Activated B cell treated with CpG ODN at 0.5 μM for 24 hours (primary cell): ENCODE measurements around the gene SHISA6. TPM values are rescaled to one million over a fixed set of nuclear protein-coding genes. Genes with fewer than 3 reads are reported as not detected.

Experiments
- ATAC-seq: fragments of 200-7000 bp; cut with Tn5 transposase; one replicate; pipeline ENCODE4 v1.10.0; 2021; ENCODE audit warnings: low read depth, mild to moderate bottlenecking, moderate library complexity
- CTCF ChIA-PET: fragments of 350-600 bp; sonication (Branson Sonifier 250); formaldehyde crosslinking; loops from one replicate; lab custom pipeline; 2021; ENCODE audit warnings: antibody characterized with exemption; lab: Charles Lee
- POLR2A ChIA-PET: fragments of 350-600 bp; sonication (Branson Sonifier 250); formaldehyde crosslinking; loops from one replicate; lab custom pipeline; 2021; ENCODE audit warnings: antibody characterized with exemption; lab: Charles Lee
- DNase-seq: peaks from one replicate; pipeline ENCODE4 v3.0.0; 2022
- H3K27ac Mint-ChIP-seq: one replicate; pipeline ENCODE4 v1.8.0; 2020; ENCODE audit warnings: mixed read lengths
- H3K27me3 Mint-ChIP-seq: one replicate; pipeline ENCODE4 v1.8.0; 2021; ENCODE audit warnings: mixed read lengths
- H3K36me3 Mint-ChIP-seq: one replicate; pipeline ENCODE4 v1.8.0; 2021; ENCODE audit warnings: low read depth, mixed read lengths
- H3K4me1 Mint-ChIP-seq: one replicate; pipeline ENCODE4 v1.8.0; 2021; ENCODE audit warnings: mixed read lengths
- H3K4me3 Mint-ChIP-seq: one replicate; pipeline ENCODE4 v1.8.0; 2020; ENCODE audit warnings: mild to moderate bottlenecking, mixed read lengths
- H3K9me3 Mint-ChIP-seq: one replicate; pipeline ENCODE4 v1.8.0; 2020; ENCODE audit warnings: mixed read lengths
- CTCF ChIP-seq: fragments of 200-600 bp; IDR thresholded peaks from one replicate; pipeline ENCODE4 v1.8.0; 2022; ENCODE audit warnings: antibody characterized with exemption, mild to moderate bottlenecking
- intact Hi-C: fragments of 100-400 bp; cut with micrococcal nuclease; formaldehyde crosslinking; loops from one replicate; pipeline ENCODE4 v1.15.1; 2024
- total RNA-seq: library from RNA; stranded (reverse); gene quantifications from 2 replicates; pipeline ENCODE4 v1.2.3, GENCODE V29; 2022

The SHISA6 gene
- total RNA-seq, 1 donor from 2014 or later = not detected

- no peaks in the 10 kb centered on the region for H3K4me1 Mint-ChIP-seq
Observed at GRCh38 chr17:11212792-11213191, 28.2 kb upstream of the SHISA6 start.

GRCh38 chr17:11216976-11217375 lies 24.0 kb upstream of the SHISA6 start:
- POLR2A ChIA-PET = no interaction called here
- intact Hi-C loops = no loop called here

More at GRCh38 chr17:11212792-11213191, 28.2 kb upstream of the SHISA6 start:
- DNase-seq (no peak), ATAC-seq (no peak)
- TF ChIP-seq CTCF = no peak
- Mint-ChIP-seq H3K27me3 (no peaks in the 10 kb centered on the region), H3K9me3 (peaks cover 13% of the 10 kb centered on the region), H3K27ac (no peak overlapping the region), H3K4me3 (no peak overlapping the region), H3K36me3 (no peaks in the 10 kb centered on the region)
- ChIA-PET CTCF (no interaction called here), POLR2A (no interaction called here)
- intact Hi-C loops = no loop called here

GRCh38 chr17:11221196-11221595 lies 19.8 kb upstream of the SHISA6 start:
- Mint-ChIP-seq H3K36me3 (no peaks in the 10 kb centered on the region), H3K27me3 (no peaks in the 10 kb centered on the region), H3K4me3 (no peak overlapping the region), H3K4me1 (no peaks in the 10 kb centered on the region), H3K9me3 (peaks cover 5% of the 10 kb centered on the region), H3K27ac (no peak overlapping the region)
- CTCF ChIA-PET = no interaction called here
- intact Hi-C loops = no loop called here
- no peak for TF ChIP-seq CTCF
- DNase-seq = no peak
- POLR2A ChIA-PET = no interaction called here
- no peak for ATAC-seq

More at GRCh38 chr17:11216976-11217375, 24.0 kb upstream of the SHISA6 start:
- H3K9me3 Mint-ChIP-seq = peaks cover 3% of the 10 kb centered on the region
- H3K36me3 Mint-ChIP-seq = no peaks in the 10 kb centered on the region
- ATAC-seq (no peak), DNase-seq (no peak)
- no peak overlapping the region for H3K4me3 Mint-ChIP-seq
- no peak for TF ChIP-seq CTCF
- no peaks in the 10 kb centered on the region for H3K27me3 Mint-ChIP-seq
- H3K27ac Mint-ChIP-seq = no peak overlapping the region
- H3K4me1 Mint-ChIP-seq = no peaks in the 10 kb centered on the region
- CTCF ChIA-PET = no interaction called here

GRCh38 chr17:11221721-11222120 lies 19.3 kb upstream of the SHISA6 start:
- intact Hi-C loops = no loop called here
- ATAC-seq = no peak
- no peak for TF ChIP-seq CTCF
- POLR2A ChIA-PET = no interaction called here
- Mint-ChIP-seq H3K27me3 (no peaks in the 10 kb centered on the region), H3K4me3 (no peak overlapping the region), H3K27ac (no peak overlapping the region), H3K4me1 (no peaks in the 10 kb centered on the region), H3K36me3 (no peaks in the 10 kb centered on the region), H3K9me3 (peaks cover 5% of the 10 kb centered on the region)
- CTCF ChIA-PET = no interaction called here
- no peak for DNase-seq

GRCh38 chr17:11238705-11239104 lies 2.3 kb upstream of the SHISA6 start:
- DNase-seq (no peak), ATAC-seq (no peak)
- TF ChIP-seq CTCF = no peak
- H3K27ac Mint-ChIP-seq = no peak overlapping the region
- no peaks in the 10 kb centered on the region for H3K4me1 Mint-ChIP-seq
- no peak overlapping the region for H3K4me3 Mint-ChIP-seq
- no peaks in the 10 kb centered on the region for H3K9me3 Mint-ChIP-seq
- H3K36me3 Mint-ChIP-seq = no peaks in the 10 kb centered on the region
- CTCF ChIA-PET = no interaction called here
- peaks cover 30% of the 10 kb centered on the region for H3K27me3 Mint-ChIP-seq
- POLR2A ChIA-PET = no interaction called here
- intact Hi-C loops = no loop called here
